Measurements from ENCODE around the gene RFX6. TPM values are rescaled to one million over a fixed set of nuclear protein-coding genes. Genes with fewer than 3 reads are reported as not detected.

RFX6 gene
- total and polyA plus RNA-seq, 4 donors = 0.01 to 1.5 TPM; not detected in 2

DNA sequence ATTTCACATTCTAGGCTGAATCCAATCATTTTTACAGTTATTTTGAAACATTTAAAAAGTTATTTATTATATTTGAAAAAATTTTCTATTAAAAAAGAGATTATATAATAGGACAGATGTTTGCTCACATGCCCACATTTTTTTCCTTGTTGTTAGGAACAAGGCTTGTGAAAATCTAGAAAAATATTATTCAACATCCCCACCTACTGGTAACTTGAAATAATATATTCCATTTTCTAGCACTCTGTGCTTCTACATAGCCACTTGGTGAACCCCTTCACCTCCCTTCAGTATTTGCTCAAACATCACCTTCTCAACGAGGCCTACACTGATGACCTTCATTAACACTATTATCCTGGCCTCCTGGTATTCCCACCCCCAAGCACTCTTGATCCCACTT lies 29.8 kb upstream of the RFX6 start:
- no peak overlapping the region for H3K9ac ChIP-seq (ENCODE audit: insufficient read depth in 1 of 2, low read length in 2 of 2)
- no peak overlapping the region for H3K27ac ChIP-seq (ENCODE audit: low read depth in 1 of 2, low read length in 1 of 2)
- TF ChIP-seq, protein P1, sequence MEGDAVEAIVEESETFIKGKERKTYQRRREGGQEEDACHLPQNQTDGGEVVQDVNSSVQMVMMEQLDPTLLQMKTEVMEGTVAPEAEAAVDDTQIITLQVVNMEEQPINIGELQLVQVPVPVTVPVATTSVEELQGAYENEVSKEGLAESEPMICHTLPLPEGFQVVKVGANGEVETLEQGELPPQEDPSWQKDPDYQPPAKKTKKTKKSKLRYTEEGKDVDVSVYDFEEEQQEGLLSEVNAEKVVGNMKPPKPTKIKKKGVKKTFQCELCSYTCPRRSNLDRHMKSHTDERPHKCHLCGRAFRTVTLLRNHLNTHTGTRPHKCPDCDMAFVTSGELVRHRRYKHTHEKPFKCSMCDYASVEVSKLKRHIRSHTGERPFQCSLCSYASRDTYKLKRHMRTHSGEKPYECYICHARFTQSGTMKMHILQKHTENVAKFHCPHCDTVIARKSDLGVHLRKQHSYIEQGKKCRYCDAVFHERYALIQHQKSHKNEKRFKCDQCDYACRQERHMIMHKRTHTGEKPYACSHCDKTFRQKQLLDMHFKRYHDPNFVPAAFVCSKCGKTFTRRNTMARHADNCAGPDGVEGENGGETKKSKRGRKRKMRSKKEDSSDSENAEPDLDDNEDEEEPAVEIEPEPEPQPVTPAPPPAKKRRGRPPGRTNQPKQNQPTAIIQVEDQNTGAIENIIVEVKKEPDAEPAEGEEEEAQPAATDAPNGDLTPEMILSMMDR (IDR thresholded peaks at IDR 0.05; ENCODE audit: control extremely low read depth, extremely low read depth) = no peak
- H3K9me3 ChIP-seq (ENCODE audit: control insufficient read depth in 4 of 4, insufficient read depth in 3 of 4, low read length in 3 of 4) = peaks cover 0 to 2% (median under 1%) of the 10 kb centered on the region in 4 donors
- no peaks in the 10 kb centered on the region for H3K36me3 ChIP-seq (ENCODE audit: control insufficient read depth in 4 of 4, insufficient read depth in 4 of 4, low read length in 4 of 4)
- peak in 2 of 3 donors; percentile 80 to 86 for DNase-seq
- ATAC-seq (ENCODE audit: insufficient read depth, low FRiP score) = no peak
- WGBS, 2 donors = 3 to 20% methylated on average over 1 of the region's 1 CpG
- H3K27me3 ChIP-seq (ENCODE audit: control insufficient read depth in 3 of 3, insufficient read depth in 3 of 3, low read length in 2 of 3) = no peaks in the 10 kb centered on the region
- peaks cover 0 to 17% (median 0%) of the 10 kb centered on the region in 5 donors for H3K4me1 ChIP-seq (ENCODE audit: control insufficient read depth in 5 of 5, insufficient read depth in 5 of 5, low read length in 5 of 5)
- no peak overlapping the region for H3K4me3 ChIP-seq

DNA sequence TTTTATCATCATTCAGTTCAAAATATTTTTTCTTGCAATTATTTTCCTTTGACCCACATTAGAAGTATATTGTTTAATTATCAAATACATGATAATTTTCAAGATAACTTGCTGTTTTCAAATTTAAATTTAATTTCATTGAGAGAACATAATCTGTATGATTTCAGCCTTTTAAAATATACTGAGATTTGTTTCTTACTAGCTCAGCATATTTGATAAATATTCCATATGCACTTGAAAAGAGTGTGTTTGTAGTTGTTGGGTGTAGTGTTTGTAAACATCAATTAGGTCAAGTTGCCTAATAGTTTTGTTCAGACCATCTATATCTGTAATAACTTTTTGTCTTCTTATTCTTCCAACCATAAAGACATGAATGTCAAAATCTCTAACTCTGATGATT lies 19.0 kb upstream of the RFX6 start:
- no peak for ATAC-seq (ENCODE audit: insufficient read depth, low FRiP score)
- Histone ChIP-seq H3K27me3 (ENCODE audit: control insufficient read depth in 3 of 3, insufficient read depth in 3 of 3, low read length in 2 of 3) (no peaks in the 10 kb centered on the region), H3K4me3 (no peak overlapping the region), H3K9me3 (ENCODE audit: control insufficient read depth in 4 of 4, insufficient read depth in 3 of 4, low read length in 3 of 4) (peaks cover 0 to 9% (median 4%) of the 10 kb centered on the region in 4 donors), H3K36me3 (ENCODE audit: control insufficient read depth in 4 of 4, insufficient read depth in 4 of 4, low read length in 4 of 4) (no peaks in the 10 kb centered on the region), H3K4me1 (ENCODE audit: control insufficient read depth in 5 of 5, insufficient read depth in 5 of 5, low read length in 5 of 5) (no peaks in the 10 kb centered on the region), H3K9ac (ENCODE audit: insufficient read depth in 1 of 2, low read length in 2 of 2) (no peak overlapping the region), H3K27ac (ENCODE audit: low read depth in 1 of 2, low read length in 1 of 2) (no peak overlapping the region)
- TF ChIP-seq, protein P1 (IDR thresholded peaks at IDR 0.05; ENCODE audit: control extremely low read depth, extremely low read depth) = no peak
- DNase-seq = no peak

GRCh38 chr6:116859264-116859663 lies 17.8 kb upstream of the RFX6 start:
- TF ChIP-seq, protein P1 (IDR thresholded peaks at IDR 0.05; ENCODE audit: control extremely low read depth, extremely low read depth) = no peak

DNA sequence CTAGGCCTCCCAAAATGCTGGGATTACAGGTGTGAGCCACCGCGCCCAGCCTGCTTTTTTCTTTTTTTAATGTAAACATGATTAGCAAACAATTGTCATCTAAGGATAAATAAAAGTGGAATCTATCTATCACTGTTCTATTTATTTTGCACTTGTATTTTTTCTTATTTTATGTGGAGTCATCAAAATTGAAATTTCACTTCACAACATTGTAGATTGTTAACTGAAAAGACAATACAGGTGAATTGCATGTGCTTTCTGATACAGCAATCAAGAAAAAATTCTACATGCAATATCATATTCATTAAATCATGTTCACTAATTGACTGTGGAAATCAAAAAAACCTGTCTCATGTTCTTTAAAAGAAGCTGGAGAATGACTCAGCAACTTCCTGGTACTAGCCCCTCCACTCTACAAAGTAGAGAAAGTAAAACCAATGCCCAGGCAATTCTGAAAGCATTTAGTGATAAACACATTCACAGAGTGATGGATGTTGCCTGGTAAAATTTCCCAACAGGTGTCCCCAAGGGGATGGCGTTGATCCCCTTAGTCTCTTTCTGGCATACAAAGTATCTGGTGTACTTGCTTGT lies 10.7 kb upstream of the RFX6 start:
- DNase-seq = no peak
- WGBS, 2 donors = 83 to 84% methylated on average over 3 of the region's 3 CpGs
- Histone ChIP-seq H3K4me1 (ENCODE audit: control insufficient read depth in 5 of 5, insufficient read depth in 5 of 5, low read length in 5 of 5) (no peaks in the 10 kb centered on the region), H3K9ac (ENCODE audit: insufficient read depth in 1 of 2, low read length in 2 of 2) (no peak overlapping the region), H3K27ac (ENCODE audit: low read depth in 1 of 2, low read length in 1 of 2) (no peak overlapping the region), H3K9me3 (ENCODE audit: control insufficient read depth in 4 of 4, insufficient read depth in 3 of 4, low read length in 3 of 4) (no peaks in the 10 kb centered on the region), H3K36me3 (ENCODE audit: control insufficient read depth in 4 of 4, insufficient read depth in 4 of 4, low read length in 4 of 4) (no peaks in the 10 kb centered on the region), H3K27me3 (ENCODE audit: control insufficient read depth in 3 of 3, insufficient read depth in 3 of 3, low read length in 2 of 3) (no peaks in the 10 kb centered on the region), H3K4me3 (no peak overlapping the region)
- TF ChIP-seq, protein P1 (IDR thresholded peaks at IDR 0.05; ENCODE audit: control extremely low read depth, extremely low read depth) = no peak
- ATAC-seq (ENCODE audit: insufficient read depth, low FRiP score) = no peak

More at GRCh38 chr6:116859264-116859663, 17.8 kb upstream of the RFX6 start:
- Histone ChIP-seq H3K27ac (ENCODE audit: low read depth in 1 of 2, low read length in 1 of 2) (no peak overlapping the region), H3K36me3 (ENCODE audit: control insufficient read depth in 4 of 4, insufficient read depth in 4 of 4, low read length in 4 of 4) (no peaks in the 10 kb centered on the region), H3K27me3 (ENCODE audit: control insufficient read depth in 3 of 3, insufficient read depth in 3 of 3, low read length in 2 of 3) (no peaks in the 10 kb centered on the region), H3K9me3 (ENCODE audit: control insufficient read depth in 4 of 4, insufficient read depth in 3 of 4, low read length in 3 of 4) (peaks cover 0 to 5% (median 4%) of the 10 kb centered on the region in 4 donors), H3K9ac (ENCODE audit: insufficient read depth in 1 of 2, low read length in 2 of 2) (no peak overlapping the region), H3K4me1 (ENCODE audit: control insufficient read depth in 5 of 5, insufficient read depth in 5 of 5, low read length in 5 of 5) (no peaks in the 10 kb centered on the region), H3K4me3 (no peak overlapping the region)
- ATAC-seq (ENCODE audit: insufficient read depth, low FRiP score) (no peak), DNase-seq (no peak)
